ENCODE measurements around the gene COL5A1. TPM values are rescaled to one million over a fixed set of nuclear protein-coding genes. Genes with fewer than 3 reads are reported as not detected.

Gene COL5A1
- total RNA-seq, 1 donor from 2014 or later = 13.9 TPM

DNA sequence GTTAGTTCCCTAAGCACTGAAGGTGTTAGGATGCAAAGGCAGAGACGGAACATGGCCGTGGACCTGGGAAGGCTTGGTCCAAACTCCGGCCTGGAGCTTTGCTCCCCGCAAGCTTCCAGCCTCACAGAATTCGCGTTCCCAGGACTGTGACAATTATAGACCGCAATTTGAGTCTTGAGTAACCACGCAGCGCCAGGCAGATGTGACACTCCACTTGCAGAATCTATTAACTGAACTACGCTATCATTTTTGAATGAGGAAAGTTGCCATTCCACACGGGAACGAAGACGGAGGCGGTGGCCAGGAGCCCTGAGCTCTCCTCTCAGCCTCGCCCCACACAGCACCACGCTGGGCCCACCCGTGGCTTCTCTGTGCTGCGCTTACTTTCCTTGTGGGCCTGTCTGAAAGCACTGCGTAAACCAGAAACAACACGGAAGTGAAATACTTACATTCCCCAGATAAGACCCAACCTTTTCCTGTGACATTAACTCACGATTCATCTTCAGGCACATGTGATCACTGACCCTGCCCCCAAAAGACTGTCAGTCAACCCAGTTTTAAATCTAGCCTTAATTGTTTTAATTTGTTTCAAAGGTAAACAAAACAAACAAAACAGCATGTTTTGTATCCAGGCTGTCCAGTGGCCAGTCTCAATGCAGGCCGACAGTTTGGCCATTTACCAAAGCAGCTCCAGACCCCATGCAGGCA, 16.1 kb upstream of the COL5A1 start:
- no peak overlapping the region for H3K4me3 ChIP-seq
- H3K9me3 ChIP-seq (replicated peaks) = no peaks in the 10 kb centered on the region
- TF ChIP-seq CTCF (IDR thresholded peaks at IDR 0.05; ENCODE audit: borderline replicate concordance) = no peak
- H3K4me1 ChIP-seq = no peaks in the 10 kb centered on the region
- no peak for DNase-seq
- intact Hi-C loops (cut with micrococcal nuclease) = no loop called here
- H3K27me3 ChIP-seq (ENCODE audit: low read depth) = peaks cover 43% of the 10 kb centered on the region
- no peaks in the 10 kb centered on the region for H3K36me3 ChIP-seq
- no peak overlapping the region for H3K27ac ChIP-seq (replicated peaks)

DNA sequence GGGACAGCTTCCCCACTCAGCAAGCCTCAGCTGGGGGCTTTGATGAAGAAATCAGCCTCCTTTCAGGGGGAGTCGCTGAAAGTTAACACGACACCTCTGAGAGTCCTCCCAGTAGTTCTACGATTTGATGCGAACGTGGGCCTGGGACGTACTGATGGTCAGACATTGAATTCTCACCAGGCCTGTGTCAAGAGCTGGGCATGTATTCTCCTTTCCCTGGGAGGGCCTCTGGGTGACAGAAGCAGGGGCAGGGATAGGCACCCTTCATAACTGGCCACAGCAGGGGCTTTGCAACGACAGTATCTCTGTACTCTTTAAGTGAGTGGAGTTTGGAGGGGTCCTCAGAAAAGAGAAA, 15.6 kb upstream of the COL5A1 start:
- no peaks in the 10 kb centered on the region for H3K4me1 ChIP-seq
- no peaks in the 10 kb centered on the region for H3K36me3 ChIP-seq
- no peak for TF ChIP-seq CTCF (IDR thresholded peaks at IDR 0.05; ENCODE audit: borderline replicate concordance)
- H3K9me3 ChIP-seq (replicated peaks) = no peaks in the 10 kb centered on the region
- intact Hi-C loops (cut with micrococcal nuclease) = no loop called here
- H3K27me3 ChIP-seq (ENCODE audit: low read depth) = peaks cover 43% of the 10 kb centered on the region
- H3K4me3 ChIP-seq = no peak overlapping the region
- H3K27ac ChIP-seq (replicated peaks) = no peak overlapping the region
- no peak for DNase-seq

DNA sequence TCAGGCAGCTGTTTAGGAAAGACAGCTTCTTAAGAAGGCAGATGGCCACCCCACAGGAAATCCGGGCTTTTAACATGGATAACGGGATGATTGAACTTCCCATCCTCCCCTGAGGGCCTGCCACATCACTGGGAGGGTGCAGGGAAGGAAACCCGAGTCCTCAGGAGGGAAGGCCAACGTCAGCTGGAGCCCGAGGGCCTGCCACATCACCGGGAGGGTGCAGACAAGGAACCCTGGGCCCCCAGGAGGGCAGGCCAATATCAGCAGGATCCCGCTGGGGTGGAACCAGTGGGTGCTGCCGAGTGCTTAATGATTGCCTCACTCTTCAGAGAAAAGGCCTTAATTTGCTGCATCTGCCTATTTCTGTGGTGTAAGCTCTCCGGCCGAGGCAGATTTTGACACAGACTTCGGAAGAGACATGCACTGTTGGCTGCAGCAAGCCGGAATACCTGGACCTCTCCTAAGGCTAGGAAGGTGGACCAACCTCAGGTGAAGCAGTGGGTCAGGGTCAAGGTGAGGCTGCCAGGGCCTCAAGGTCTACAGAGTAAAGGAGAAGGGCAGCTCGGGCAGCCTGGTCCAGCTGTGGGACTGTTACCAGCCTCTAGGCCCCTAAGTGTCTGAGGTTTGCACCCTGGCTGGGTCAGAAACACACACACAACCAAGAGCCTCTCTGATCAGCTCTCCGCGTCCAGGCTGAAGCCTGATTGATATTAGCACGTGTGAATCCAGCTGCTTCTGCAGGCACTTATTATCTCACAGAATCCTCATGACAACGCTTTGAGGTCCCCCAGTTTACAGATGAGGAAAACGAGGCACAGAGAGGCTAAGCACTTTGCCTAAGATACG, 14.8 kb upstream of the COL5A1 start:
- Histone ChIP-seq H3K27ac (replicated peaks) (no peak overlapping the region), H3K4me1 (no peaks in the 10 kb centered on the region), H3K9me3 (replicated peaks) (no peaks in the 10 kb centered on the region), H3K4me3 (no peak overlapping the region), H3K27me3 (ENCODE audit: low read depth) (peaks cover 36% of the 10 kb centered on the region), H3K36me3 (no peaks in the 10 kb centered on the region)
- TF ChIP-seq CTCF (IDR thresholded peaks at IDR 0.05; ENCODE audit: borderline replicate concordance) = no peak
- intact Hi-C loops (cut with micrococcal nuclease) = no loop called here
- no peak for DNase-seq

GRCh38 chr9:134627417-134628353, 13.9 kb upstream of the COL5A1 start:
- Histone ChIP-seq H3K27ac (replicated peaks) (no peak overlapping the region), H3K4me3 (no peak overlapping the region), H3K4me1 (no peaks in the 10 kb centered on the region), H3K9me3 (replicated peaks) (no peaks in the 10 kb centered on the region), H3K36me3 (no peaks in the 10 kb centered on the region), H3K27me3 (ENCODE audit: low read depth) (peaks cover 31% of the 10 kb centered on the region)
- no peak for DNase-seq
- no peak for TF ChIP-seq CTCF (IDR thresholded peaks at IDR 0.05; ENCODE audit: borderline replicate concordance)
- intact Hi-C loops (cut with micrococcal nuclease) = no loop called here

- TF ChIP-seq CTCF (IDR thresholded peaks at IDR 0.05; ENCODE audit: borderline replicate concordance) = no peak
- DNase-seq = no peak
- Histone ChIP-seq H3K27me3 (ENCODE audit: low read depth) (peaks cover 26% of the 10 kb centered on the region), H3K4me1 (no peaks in the 10 kb centered on the region), H3K4me3 (no peak overlapping the region), H3K36me3 (no peaks in the 10 kb centered on the region), H3K27ac (replicated peaks) (no peak overlapping the region), H3K9me3 (replicated peaks) (no peaks in the 10 kb centered on the region)
- intact Hi-C loops (cut with micrococcal nuclease) = no loop called here
These were observed 13.3 kb upstream of the COL5A1 start for GRCh38 chr9:134628354-134628736.
